ENCODE results near the gene SEC16A. TPM values are rescaled to one million over a fixed set of nuclear protein-coding genes. Genes with fewer than 3 reads are reported as not detected.

The SEC16A gene
- total RNA-seq, 4 donors from 2014 or later, result 31.2 to 49.1 (median 38.6) TPM

DNA sequence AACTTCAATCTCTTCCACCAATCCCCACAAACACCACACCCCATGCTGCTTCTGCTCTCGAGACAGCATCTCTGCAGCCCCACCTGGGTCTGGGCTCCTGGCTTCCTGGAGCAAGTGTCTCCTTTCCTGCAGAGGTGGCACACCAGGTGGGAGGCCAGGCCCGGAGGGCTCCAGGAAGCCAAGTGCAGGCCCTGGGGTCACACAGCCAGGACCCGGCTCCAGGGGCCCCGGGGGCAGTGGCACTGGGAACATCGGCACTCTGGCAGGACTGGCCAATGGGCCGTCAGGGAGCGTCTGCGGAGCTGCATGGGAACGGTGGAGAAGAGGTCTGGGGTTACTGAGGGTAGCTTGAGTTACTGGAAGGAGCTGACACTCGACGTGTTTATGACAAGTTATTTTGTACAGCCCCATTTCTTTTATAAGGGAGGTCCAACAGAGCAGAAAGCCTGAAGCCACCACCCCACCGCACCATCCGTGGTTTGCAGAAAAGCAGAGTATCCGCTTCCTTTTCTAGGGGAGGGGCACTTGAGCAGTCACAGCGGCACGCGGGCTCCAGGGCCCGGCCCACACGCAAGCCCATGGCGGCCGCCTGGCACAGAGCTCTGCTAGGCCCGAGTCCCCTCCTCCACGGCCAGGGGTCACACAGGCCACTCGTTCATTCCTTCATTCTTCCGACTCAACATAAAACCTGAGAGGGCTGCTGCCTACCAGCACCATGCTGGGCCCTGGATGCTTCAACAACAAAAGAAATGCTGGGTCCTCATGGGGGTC lies 28.6 kb downstream of the SEC16A start:
- 84 to 93% methylated on average over 9 to 14 of the region's 25 CpGs for WGBS, 2 donors
- Histone ChIP-seq H3K9me3 (no peaks in the 10 kb centered on the region), H3K27ac (no peak overlapping the region), H3K4me3 (no peak overlapping the region), H3K4me1 (no peaks in the 10 kb centered on the region), H3K36me3 (peaks cover 41 to 100% (median 76%) of the 10 kb centered on the region in 3 donors), H3K27me3 (no peaks in the 10 kb centered on the region)
- TF ChIP-seq POLR2A (IDR thresholded peaks at IDR 0.05), result no peak
- TF ChIP-seq, protein P1, sequence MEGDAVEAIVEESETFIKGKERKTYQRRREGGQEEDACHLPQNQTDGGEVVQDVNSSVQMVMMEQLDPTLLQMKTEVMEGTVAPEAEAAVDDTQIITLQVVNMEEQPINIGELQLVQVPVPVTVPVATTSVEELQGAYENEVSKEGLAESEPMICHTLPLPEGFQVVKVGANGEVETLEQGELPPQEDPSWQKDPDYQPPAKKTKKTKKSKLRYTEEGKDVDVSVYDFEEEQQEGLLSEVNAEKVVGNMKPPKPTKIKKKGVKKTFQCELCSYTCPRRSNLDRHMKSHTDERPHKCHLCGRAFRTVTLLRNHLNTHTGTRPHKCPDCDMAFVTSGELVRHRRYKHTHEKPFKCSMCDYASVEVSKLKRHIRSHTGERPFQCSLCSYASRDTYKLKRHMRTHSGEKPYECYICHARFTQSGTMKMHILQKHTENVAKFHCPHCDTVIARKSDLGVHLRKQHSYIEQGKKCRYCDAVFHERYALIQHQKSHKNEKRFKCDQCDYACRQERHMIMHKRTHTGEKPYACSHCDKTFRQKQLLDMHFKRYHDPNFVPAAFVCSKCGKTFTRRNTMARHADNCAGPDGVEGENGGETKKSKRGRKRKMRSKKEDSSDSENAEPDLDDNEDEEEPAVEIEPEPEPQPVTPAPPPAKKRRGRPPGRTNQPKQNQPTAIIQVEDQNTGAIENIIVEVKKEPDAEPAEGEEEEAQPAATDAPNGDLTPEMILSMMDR (IDR thresholded peaks at IDR 0.05), result no peak
- intact Hi-C loops (cut with DNase I), result no loop called here
- no peak for DNase-seq

DNA sequence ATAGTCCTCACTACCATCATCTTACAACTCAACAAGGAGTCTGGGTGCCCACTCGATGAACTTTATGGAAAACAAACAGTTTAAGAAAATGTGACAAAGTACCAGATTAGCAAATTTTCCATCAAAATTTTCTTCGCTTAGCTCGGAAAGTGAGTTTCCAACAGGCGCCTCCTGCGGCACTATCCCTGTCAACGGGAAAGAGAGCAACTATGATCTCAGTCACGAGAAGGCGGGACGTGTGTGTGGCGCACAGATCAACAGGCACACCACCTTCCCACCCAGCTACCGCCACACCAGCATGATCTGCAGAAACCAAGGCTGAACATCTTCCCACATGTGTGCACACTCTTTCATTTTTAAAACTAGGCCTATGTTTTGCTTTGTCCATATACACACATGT lies 29.5 kb downstream of the SEC16A start:
- TF ChIP-seq POLR2A (IDR thresholded peaks at IDR 0.05), result no peak
- TF ChIP-seq, protein P1 (IDR thresholded peaks at IDR 0.05), result no peak
- H3K36me3 ChIP-seq, result peaks cover 40 to 100% (median 72%) of the 10 kb centered on the region in 3 donors
- H3K27ac ChIP-seq, result no peak overlapping the region
- no peaks in the 10 kb centered on the region for H3K27me3 ChIP-seq
- H3K9me3 ChIP-seq, result no peaks in the 10 kb centered on the region
- no peak for DNase-seq
- H3K4me3 ChIP-seq, result no peak overlapping the region
- whole genome bisulfite sequencing, 2 donors, result 91 to 98% methylated on average over 10 to 11 of the region's 11 CpGs
- intact Hi-C loops (cut with DNase I), result no loop called here
- H3K4me1 ChIP-seq, result no peaks in the 10 kb centered on the region

DNA sequence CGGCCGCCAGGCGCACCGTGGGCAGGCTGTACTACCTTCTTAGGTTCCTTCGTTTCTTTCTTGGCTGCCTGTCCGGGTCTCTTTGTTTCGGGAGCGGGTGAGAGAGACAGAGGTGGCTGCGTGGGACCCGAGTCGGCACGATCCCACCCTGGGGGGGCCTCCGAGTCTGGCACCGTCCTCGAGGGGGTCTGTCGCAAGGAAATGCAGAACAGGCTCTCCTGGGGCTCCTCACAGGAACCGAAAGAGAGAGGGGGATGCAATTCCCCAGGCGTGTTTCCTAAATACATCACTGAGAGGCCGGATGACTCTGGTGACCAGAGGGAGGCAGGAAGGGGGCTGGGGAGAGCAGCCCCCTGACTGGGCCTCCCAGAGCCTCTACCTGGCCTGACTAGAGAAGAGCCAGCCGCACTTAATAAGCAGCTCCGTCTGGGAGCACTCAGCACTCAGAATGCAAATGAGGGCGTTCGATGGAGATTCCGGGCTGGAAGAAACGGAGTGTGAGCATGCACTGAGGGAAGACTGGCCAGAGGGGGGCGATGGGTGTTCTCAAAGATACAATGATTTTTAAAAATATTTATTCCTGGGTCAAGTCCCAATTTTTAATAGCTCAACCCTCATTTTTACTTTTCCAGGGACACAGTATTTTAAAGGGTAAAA lies 31.5 kb downstream of the SEC16A start:
- WGBS, 2 donors, result 90 to 93% methylated on average over 7 to 15 of the region's 26 CpGs
- intact Hi-C loops (cut with DNase I), result no loop called here

DNA sequence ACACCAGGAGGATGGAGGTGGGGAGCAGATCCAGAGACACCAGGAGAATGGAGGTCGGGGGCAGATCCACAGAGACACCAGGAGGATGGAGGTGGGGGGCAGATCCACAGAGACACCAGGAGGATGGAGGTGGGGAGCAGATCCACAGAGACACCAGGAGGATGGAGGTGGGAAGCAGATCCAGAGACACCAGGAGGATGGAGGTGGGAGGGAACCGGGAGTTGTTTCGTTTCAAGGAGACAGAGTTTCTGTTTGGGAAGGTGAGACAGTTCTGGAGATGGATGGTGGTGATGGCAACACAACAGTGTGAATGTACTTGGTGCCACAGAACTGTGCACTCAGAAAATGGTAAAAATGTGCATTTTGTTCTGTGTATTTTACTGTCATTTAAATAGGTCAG lies 34.2 kb downstream of the SEC16A start:
- H3K27me3 ChIP-seq, result no peaks in the 10 kb centered on the region
- H3K27ac ChIP-seq, result no peak overlapping the region
- no peak for DNase-seq
- intact Hi-C loops (cut with DNase I), result no loop called here
- H3K9me3 ChIP-seq, result no peaks in the 10 kb centered on the region
- peaks cover 23 to 100% (median 62%) of the 10 kb centered on the region in 3 donors for H3K36me3 ChIP-seq
- TF ChIP-seq, protein P1 (IDR thresholded peaks at IDR 0.05), result no peak
- TF ChIP-seq POLR2A (IDR thresholded peaks at IDR 0.05), result no peak
- no peak overlapping the region for H3K4me3 ChIP-seq
- 84% methylated on average over 3 of the region's 3 CpGs for WGBS, 2 donors
- H3K4me1 ChIP-seq, result no peaks in the 10 kb centered on the region

More for the DNA sequence above, 31.5 kb downstream of the SEC16A start:
- H3K9me3 ChIP-seq, result no peaks in the 10 kb centered on the region
- H3K27me3 ChIP-seq, result no peaks in the 10 kb centered on the region
- no peak overlapping the region for H3K27ac ChIP-seq
- H3K4me3 ChIP-seq, result no peak overlapping the region
- no peak for DNase-seq
- H3K36me3 ChIP-seq, result peaks cover 42 to 100% (median 73%) of the 10 kb centered on the region in 3 donors
- TF ChIP-seq, protein P1 (IDR thresholded peaks at IDR 0.05), result no peak
- TF ChIP-seq POLR2A (IDR thresholded peaks at IDR 0.05), result no peak
- no peaks in the 10 kb centered on the region for H3K4me1 ChIP-seq

DNA sequence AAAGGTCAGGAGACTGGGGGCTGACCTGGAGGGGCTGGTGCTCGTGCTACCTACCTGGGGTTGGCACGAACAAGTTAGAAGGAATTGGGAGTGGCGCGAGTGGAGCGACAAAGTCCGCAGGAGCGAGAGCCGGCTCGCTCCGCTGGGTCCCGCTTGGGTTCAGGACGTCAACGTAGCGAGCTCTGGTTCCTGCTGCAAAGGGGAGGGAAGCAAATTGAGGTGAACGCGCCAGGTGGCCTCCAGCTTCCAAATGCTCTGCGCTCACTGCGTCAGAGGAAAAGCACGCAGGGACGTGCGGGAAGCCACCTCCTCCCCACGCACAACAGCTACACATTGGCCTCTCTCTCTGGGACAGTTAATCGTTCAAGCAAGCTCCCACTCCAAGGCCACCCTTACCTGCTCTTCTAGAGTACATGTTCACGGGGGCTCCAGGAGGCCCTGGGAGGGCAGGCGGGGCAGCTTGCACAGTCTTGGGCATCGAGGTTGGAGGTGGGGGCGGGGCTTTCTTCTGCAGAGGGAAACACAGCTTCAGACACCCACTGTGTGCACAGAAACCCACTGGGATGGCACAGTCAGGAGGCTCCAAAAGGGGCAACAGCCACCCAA lies 35.6 kb downstream of the SEC16A start:
- Histone ChIP-seq H3K27me3 (no peaks in the 10 kb centered on the region), H3K9me3 (no peaks in the 10 kb centered on the region), H3K36me3 (peaks cover 22 to 100% (median 69%) of the 10 kb centered on the region in 3 donors), H3K27ac (no peak overlapping the region), H3K4me1 (no peaks in the 10 kb centered on the region), H3K4me3 (no peak overlapping the region)
- DNase-seq, result no peak
- intact Hi-C loops (cut with DNase I), result no loop called here
- 89 to 94% methylated on average over 20 to 23 of the region's 27 CpGs for WGBS, 2 donors
- TF ChIP-seq, protein P1 (IDR thresholded peaks at IDR 0.05), result no peak
- TF ChIP-seq POLR2A (IDR thresholded peaks at IDR 0.05), result no peak
